H9 (cell line): ENCODE data around the gene MED13L. TPM values are rescaled to one million over a fixed set of nuclear protein-coding genes. Genes with fewer than 3 reads are reported as not detected.

Experiments
- DNase-seq: peaks from one replicate; pipeline ENCODE4 v3.0.0-alpha.2; 2017
- H2AFZ ChIP-seq: one replicate; pipeline ENCODE4 v1.6.1; 2013; ENCODE audit warnings: mild to moderate bottlenecking, low read length, control low read depth, moderate library complexity
- H2AK5ac ChIP-seq: 2 replicates; pipeline ENCODE4 v1.6.1; 2013; ENCODE audit warnings: low read length, control low read depth, mixed read lengths; ENCODE audit not compliant: insufficient read length
- H2BK120ac ChIP-seq: one replicate; pipeline ENCODE4 v1.6.1; 2013; ENCODE audit warnings: low read depth, mild to moderate bottlenecking, low read length, control low read depth, inconsistent platforms; ENCODE audit not compliant: poor library complexity, severe bottlenecking
- H2BK12ac ChIP-seq: 2 replicates; pipeline ENCODE4 v1.6.1; 2013; ENCODE audit warnings: low read length, control low read depth, mixed read lengths, low read depth; ENCODE audit not compliant: insufficient read length
- H2BK15ac ChIP-seq: 2 replicates; pipeline ENCODE4 v1.6.1; 2013; ENCODE audit warnings: low read depth, low read length, control low read depth
- H2BK20ac ChIP-seq: one replicate; pipeline ENCODE4 v1.6.1; 2013; ENCODE audit warnings: low read depth, mild to moderate bottlenecking, low read length, control low read depth, inconsistent platforms; ENCODE audit not compliant: poor library complexity, severe bottlenecking
- H2BK5ac ChIP-seq: 2 replicates; pipeline ENCODE4 v1.6.1; 2013; ENCODE audit warnings: low read length, control low read depth, mixed read lengths; ENCODE audit not compliant: insufficient read length
- H3K14ac ChIP-seq: 2 replicates; pipeline ENCODE4 v1.6.1; 2013; ENCODE audit warnings: low read length, control low read depth; ENCODE audit not compliant: insufficient read depth
- H3K18ac ChIP-seq: 2 replicates; pipeline ENCODE4 v1.6.1; 2013; ENCODE audit warnings: low read depth, mild to moderate bottlenecking, mixed read lengths, low read length, control low read depth; ENCODE audit not compliant: insufficient read length
- H3K23ac ChIP-seq: 2 replicates; pipeline ENCODE4 v1.6.1; 2013; ENCODE audit warnings: low read length, control low read depth, mixed read lengths, low read depth; ENCODE audit not compliant: insufficient read length
- H3K23me2 ChIP-seq: 2 replicates; pipeline ENCODE4 v1.6.1; 2013; ENCODE audit warnings: low read depth, mild to moderate bottlenecking, mixed read lengths, low read length, control low read depth; ENCODE audit not compliant: insufficient read length, poor library complexity, severe bottlenecking
- H3K27ac ChIP-seq: 2 replicates; pipeline ENCODE4 v1.5.1; 2013; ENCODE audit warnings: low read length, control low read depth, mixed read lengths, low read depth; ENCODE audit not compliant: insufficient read length
- H3K27me3 ChIP-seq: 2 replicates; pipeline ENCODE4 v1.6.1; 2013; ENCODE audit warnings: low read length, control low read depth, inconsistent platforms; ENCODE audit not compliant: insufficient read depth
- H3K4ac ChIP-seq: 2 replicates; pipeline ENCODE4 v1.6.1; 2013; ENCODE audit warnings: low read depth, mild to moderate bottlenecking, control low read depth, inconsistent platforms, low read length, moderate library complexity
- H3K4me1 ChIP-seq: 2 replicates; pipeline ENCODE4 v1.6.1; 2013; ENCODE audit warnings: low read length, control low read depth, inconsistent platforms; ENCODE audit not compliant: insufficient read depth
- H3K4me2 ChIP-seq: 2 replicates; pipeline ENCODE4 v1.6.1; 2013; ENCODE audit warnings: low read length, control low read depth, mixed read lengths; ENCODE audit not compliant: insufficient read length, insufficient read depth
- H3K56ac ChIP-seq: 2 replicates; pipeline ENCODE4 v1.6.1; 2013; ENCODE audit warnings: low read depth, mild to moderate bottlenecking, mixed read lengths, low read length, control low read depth; ENCODE audit not compliant: insufficient read length
- H3K79me1 ChIP-seq: 2 replicates; pipeline ENCODE4 v1.6.1; 2013; ENCODE audit warnings: low read depth, mild to moderate bottlenecking, moderate library complexity, low read length, control low read depth, inconsistent platforms; ENCODE audit not compliant: insufficient read depth, poor library complexity, severe bottlenecking
- H3K79me2 ChIP-seq: 2 replicates; pipeline ENCODE4 v1.6.1; 2013; ENCODE audit warnings: low read length, control low read depth, inconsistent platforms; ENCODE audit not compliant: insufficient read depth
- H3K9ac ChIP-seq: 2 replicates; pipeline ENCODE4 v1.6.1; 2013; ENCODE audit warnings: low read length, control low read depth, mixed read lengths; ENCODE audit not compliant: insufficient read length; ENCODE audit errors: extremely low read depth
- H3K9me3 ChIP-seq: one replicate; pipeline ENCODE4 v1.6.1; 2013; ENCODE audit warnings: low read depth, low read length, inconsistent platforms; ENCODE audit not compliant: control insufficient read depth
- H3T11ph ChIP-seq: one replicate; pipeline ENCODE4 v1.6.1; 2013; ENCODE audit warnings: mild to moderate bottlenecking, low read length, control low read depth, inconsistent platforms
- H4K20me1 ChIP-seq: one replicate; pipeline ENCODE4 v1.6.1; 2013; ENCODE audit not compliant: control insufficient read depth, insufficient read length, insufficient read depth
- H4K5ac ChIP-seq: 2 replicates; pipeline ENCODE4 v1.6.1; 2013; ENCODE audit warnings: low read depth, mild to moderate bottlenecking, mixed read lengths, low read length, control low read depth; ENCODE audit not compliant: insufficient read length
- H4K8ac ChIP-seq: replicated peaks from 2 replicates; pipeline ENCODE4 v1.6.1; 2013; ENCODE audit warnings: low read length, control low read depth, mixed read lengths, low read depth; ENCODE audit not compliant: insufficient read length
- H4K91ac ChIP-seq: 2 replicates; pipeline ENCODE4 v1.6.1; 2013; ENCODE audit warnings: low read depth, mild to moderate bottlenecking, moderate library complexity, mixed read lengths, low read length, control low read depth; ENCODE audit not compliant: insufficient read length
- H3K27ac Mint-ChIP-seq, 3 experiments: 2 replicates in 2 of 3; 3 replicates in 1 of 3; pipeline ENCODE4 v1.8.0; 2020 to 2021; ENCODE audit warnings: mixed read lengths in 3 of 3, mild to moderate bottlenecking in 1 of 3, moderate library complexity in 1 of 3
- H3K27me3 Mint-ChIP-seq: 2 replicates; pipeline ENCODE4 v1.8.0; 2021; ENCODE audit warnings: low read depth, mild to moderate bottlenecking, moderate library complexity, mixed read lengths
- H3K36me3 Mint-ChIP-seq, 3 experiments: 2 replicates in 2 of 3; 3 replicates in 1 of 3; pipeline ENCODE4 v1.8.0; 2020 to 2021; ENCODE audit warnings: low read depth in 3 of 3, mixed read lengths in 3 of 3; ENCODE audit not compliant: insufficient read depth in 1 of 3
- H3K4me1 Mint-ChIP-seq, 2 experiments: 2 replicates each; pipeline ENCODE4 v1.8.0; 2020; ENCODE audit warnings: mixed read lengths in 2 of 2
- H3K4me3 Mint-ChIP-seq, 2 experiments: 2 replicates in 1 of 2; 3 replicates in 1 of 2; pipeline ENCODE4 v1.8.0; 2020 to 2021; ENCODE audit warnings: mild to moderate bottlenecking in 2 of 2, mixed read lengths in 2 of 2, moderate library complexity in 1 of 2
- H3K9me3 Mint-ChIP-seq, 2 experiments: 2 replicates in 1 of 2; 3 replicates in 1 of 2; pipeline ENCODE4 v1.8.0; 2020; ENCODE audit warnings: mild to moderate bottlenecking in 2 of 2, mixed read lengths in 2 of 2, moderate library complexity in 1 of 2
- CTCF ChIP-seq: fragments of 200-600 bp; sonication (generic); conservative IDR thresholded peaks from 3 replicates; pipeline ENCODE4 v1.8.0; 2021; ENCODE audit warnings: antibody characterized with exemption, mild to moderate bottlenecking
- WGBS: extraction: QIAGEN DNeasy Blood & Tissue Kit; methylation state at CpG from one replicate; pipeline ENCODE4 v1.1.7; 2013; ENCODE audit warnings: missing lambda C conversion rate, low lambda C conversion rate, mixed read lengths; ENCODE audit not compliant: insufficient read length; ENCODE audit errors: extremely low coverage; 5-methylcytosine and 5-hydroxymethylcytosine counted together
- total RNA-seq: library from RNA; stranded (reverse); gene quantifications from 2 replicates; pipeline ENCODE4 v1.2.1, GENCODE V29; 2021

The MED13L gene
- total RNA-seq, 1 experiment from 2014 or later: 52.4 TPM

GRCh38 chr12:116113398-116114130 is 163.9 kb downstream of the MED13L start:
- H3K4ac ChIP-seq: no peak overlapping the region
- no peaks in the 10 kb centered on the region for H4K20me1 ChIP-seq
- no peak overlapping the region for H3K23ac ChIP-seq
- H3K79me2 ChIP-seq: peaks cover 4% of the 10 kb centered on the region; the same call in 1 of the 2 replicates
- no peak overlapping the region for H3K14ac ChIP-seq
- no peak overlapping the region for H2AFZ ChIP-seq
- peaks cover 9% of the 10 kb centered on the region for H3K4me1 ChIP-seq
- H3K23me2 ChIP-seq: peaks cover 2% of the 10 kb centered on the region
- no peak overlapping the region for H2AK5ac ChIP-seq
- H3K36me3 Mint-ChIP-seq: no peaks in the 10 kb centered on the region
- no peak overlapping the region for H2BK120ac ChIP-seq
- WGBS: no CpG with 5 or more reads among the region's 8 CpGs
- H3K27ac ChIP-seq: no peak overlapping the region
- H2BK15ac ChIP-seq: no peak overlapping the region
- H3K9me3 Mint-ChIP-seq: no peaks in the 10 kb centered on the region
- no peak overlapping the region for H3K18ac ChIP-seq
- H3K79me1 ChIP-seq: no peaks in the 10 kb centered on the region
- no peaks in the 10 kb centered on the region for H3K27me3 Mint-ChIP-seq
- peaks cover 50 to 51% of the 10 kb centered on the region in 2 experiments for H3K4me1 Mint-ChIP-seq
- no peak overlapping the region for H3K4me3 Mint-ChIP-seq
- H3K4me2 ChIP-seq: no peak overlapping the region
- H2BK20ac ChIP-seq: no peak overlapping the region
- no peak for TF ChIP-seq CTCF
- H3K9me3 ChIP-seq: no peaks in the 10 kb centered on the region
- H3K27ac Mint-ChIP-seq: peak overlapping the region in 1 of 3 experiments; percentile 76; a peak in 1 of 7 replicates
- no peak for DNase-seq
- no peak overlapping the region for H4K8ac ChIP-seq
- no peak overlapping the region for H2BK12ac ChIP-seq
- no peaks in the 10 kb centered on the region for H3K27me3 ChIP-seq
- H2BK5ac ChIP-seq: no peak overlapping the region
- H3K9ac ChIP-seq: no peak overlapping the region
- no peak overlapping the region for H3T11ph ChIP-seq
- no peak overlapping the region for H3K56ac ChIP-seq
- H4K91ac ChIP-seq: no peak overlapping the region
- H4K5ac ChIP-seq: no peak overlapping the region
